Activated naive CD8-positive, alpha-beta T cell treated with anti-CD3 and anti-CD28 coated beads, Interleukin-2, amount 50 U/mL, for 24 hours (primary cell): ENCODE results near the gene KRT72.

Source experiments
- ATAC-seq: fragments of 150-1000 bp; cut with Tn5 transposase; one replicate; pipeline ENCODE4 v1.10.0; 2021
- DNase-seq: peaks from one replicate; pipeline ENCODE4 v3.0.0; 2021
- H3K27ac Mint-ChIP-seq: one replicate; pipeline ENCODE4 v1.8.0; 2021; ENCODE audit warnings: mild to moderate bottlenecking, mixed read lengths
- H3K27me3 Mint-ChIP-seq: one replicate; pipeline ENCODE4 v1.8.0; 2021; ENCODE audit warnings: mixed read lengths
- H3K36me3 Mint-ChIP-seq: one replicate; pipeline ENCODE4 v1.8.0; 2021; ENCODE audit warnings: low read depth, mixed read lengths
- H3K4me1 Mint-ChIP-seq: one replicate; pipeline ENCODE4 v1.8.0; 2021; ENCODE audit warnings: mixed read lengths
- H3K4me3 Mint-ChIP-seq: one replicate; pipeline ENCODE4 v1.8.0; 2021; ENCODE audit warnings: mild to moderate bottlenecking, moderate library complexity, mixed read lengths
- H3K9me3 Mint-ChIP-seq: one replicate; pipeline ENCODE4 v1.8.0; 2021; ENCODE audit warnings: mixed read lengths

KRT72 gene

GRCh38 chr12:52539821-52540173 lies 61.5 kb downstream of the KRT72 start:
- Mint-ChIP-seq H3K36me3 (no peaks in the 10 kb centered on the region), H3K9me3 (no peaks in the 10 kb centered on the region), H3K4me3 (no peak overlapping the region), H3K4me1 (peaks cover 6% of the 10 kb centered on the region), H3K27ac (no peak overlapping the region), H3K27me3 (no peaks in the 10 kb centered on the region)
- ATAC-seq, result no peak
- no peak for DNase-seq

GRCh38 chr12:52539083-52539820 lies 62.0 kb downstream of the KRT72 start:
- Mint-ChIP-seq H3K36me3 (no peaks in the 10 kb centered on the region), H3K4me1 (peaks cover 6% of the 10 kb centered on the region), H3K9me3 (no peaks in the 10 kb centered on the region), H3K27me3 (no peaks in the 10 kb centered on the region), H3K27ac (no peak overlapping the region), H3K4me3 (no peak overlapping the region)
- DNase-seq, result no peak
- no peak for ATAC-seq

GRCh38 chr12:52537101-52537500 lies 64.2 kb downstream of the KRT72 start:
- no peak for ATAC-seq
- no peak for DNase-seq
- Mint-ChIP-seq H3K9me3 (no peaks in the 10 kb centered on the region), H3K4me3 (no peak overlapping the region), H3K27me3 (no peaks in the 10 kb centered on the region), H3K27ac (no peak overlapping the region), H3K4me1 (no peaks in the 10 kb centered on the region), H3K36me3 (no peaks in the 10 kb centered on the region)
